ENCODE measurements around the gene PITPNC1.

DNA sequence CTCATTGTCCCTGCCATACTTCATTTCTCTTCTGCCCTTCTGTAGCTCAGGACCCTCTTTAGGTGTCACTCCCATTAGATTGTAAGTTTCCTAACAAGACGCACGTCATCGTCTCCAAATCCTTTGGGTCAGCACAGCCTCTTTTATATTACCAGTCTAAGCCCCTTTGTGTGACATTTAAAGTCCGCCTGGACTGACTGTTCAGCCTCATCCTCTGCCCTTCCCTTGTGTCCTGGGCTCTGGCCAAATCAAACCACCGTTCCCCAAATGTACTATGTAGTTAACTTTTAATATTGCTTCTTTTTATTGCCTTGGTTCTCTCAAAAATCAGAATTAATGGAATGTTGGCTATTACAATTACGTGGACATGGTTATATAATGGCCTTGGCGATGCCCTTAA is 38.2 kb downstream of the PITPNC1 start:
- TF ChIP-seq, protein P1, sequence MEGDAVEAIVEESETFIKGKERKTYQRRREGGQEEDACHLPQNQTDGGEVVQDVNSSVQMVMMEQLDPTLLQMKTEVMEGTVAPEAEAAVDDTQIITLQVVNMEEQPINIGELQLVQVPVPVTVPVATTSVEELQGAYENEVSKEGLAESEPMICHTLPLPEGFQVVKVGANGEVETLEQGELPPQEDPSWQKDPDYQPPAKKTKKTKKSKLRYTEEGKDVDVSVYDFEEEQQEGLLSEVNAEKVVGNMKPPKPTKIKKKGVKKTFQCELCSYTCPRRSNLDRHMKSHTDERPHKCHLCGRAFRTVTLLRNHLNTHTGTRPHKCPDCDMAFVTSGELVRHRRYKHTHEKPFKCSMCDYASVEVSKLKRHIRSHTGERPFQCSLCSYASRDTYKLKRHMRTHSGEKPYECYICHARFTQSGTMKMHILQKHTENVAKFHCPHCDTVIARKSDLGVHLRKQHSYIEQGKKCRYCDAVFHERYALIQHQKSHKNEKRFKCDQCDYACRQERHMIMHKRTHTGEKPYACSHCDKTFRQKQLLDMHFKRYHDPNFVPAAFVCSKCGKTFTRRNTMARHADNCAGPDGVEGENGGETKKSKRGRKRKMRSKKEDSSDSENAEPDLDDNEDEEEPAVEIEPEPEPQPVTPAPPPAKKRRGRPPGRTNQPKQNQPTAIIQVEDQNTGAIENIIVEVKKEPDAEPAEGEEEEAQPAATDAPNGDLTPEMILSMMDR (IDR thresholded peaks at IDR 0.05): no peak
- no peak for TF ChIP-seq ZFX (IDR thresholded peaks at IDR 0.05; ENCODE audit: borderline replicate concordance)
